ENCODE results near the gene CCDC194.
A peak's percentile ranks its signal among the peaks of the same experiment; 100 is the strongest.

CCDC194 gene

GRCh38 chr19:17393914-17394313, at the start of gene CCDC194:
CCDC194 (minus strand) TSS chr19:17394196; CDS start chr19:17394158, 38 bp downstream.
- no peak for DNase-seq (ENCODE audit: low spot score)

GRCh38 chr19:17441241-17442021, 47.4 kb upstream of the CCDC194 start:
- DNase-seq (ENCODE audit: low spot score), result peak; percentile 25

GRCh38 chr19:17436874-17437267, 42.9 kb upstream of the CCDC194 start:
- DNase-seq (ENCODE audit: low spot score), result no peak

- DNase-seq (ENCODE audit: low spot score), result no peak
Measured at GRCh38 chr19:17436094-17436873, 42.3 kb upstream of the CCDC194 start.

- no peak for DNase-seq (ENCODE audit: low spot score)
Measured at GRCh38 chr19:17435218-17435617, 41.2 kb upstream of the CCDC194 start.

- DNase-seq (ENCODE audit: low spot score), result no peak
Measured at GRCh38 chr19:17431417-17431816, 37.4 kb upstream of the CCDC194 start.

- DNase-seq (ENCODE audit: low spot score), result no peak
Measured at GRCh38 chr19:17429641-17430113, 35.7 kb upstream of the CCDC194 start.

- DNase-seq (ENCODE audit: low spot score), result no peak
Measured at GRCh38 chr19:17424743-17425365, 30.9 kb upstream of the CCDC194 start.

- no peak for DNase-seq (ENCODE audit: low spot score)
Measured at GRCh38 chr19:17423429-17424208, 29.6 kb upstream of the CCDC194 start.

- DNase-seq (ENCODE audit: low spot score), result no peak
Measured at GRCh38 chr19:17421942-17422341, 27.9 kb upstream of the CCDC194 start.

GRCh38 chr19:17420475-17420924, 26.5 kb upstream of the CCDC194 start:
- no peak for DNase-seq (ENCODE audit: low spot score)

GRCh38 chr19:17419621-17420474, 25.9 kb upstream of the CCDC194 start, which contains the start of gene MVB12A:
MVB12A (plus strand) TSS chr19:17420047; CDS start chr19:17420136, 89 bp downstream.
- peak; percentile 99 for DNase-seq (ENCODE audit: low spot score)

GRCh38 chr19:17419154-17419620, 25.2 kb upstream of the CCDC194 start:
- DNase-seq (ENCODE audit: low spot score), result peak; percentile 16

GRCh38 chr19:17418710-17419109, 24.7 kb upstream of the CCDC194 start:
- no peak for DNase-seq (ENCODE audit: low spot score)

GRCh38 chr19:17415121-17415520, 21.1 kb upstream of the CCDC194 start:
- no peak for DNase-seq (ENCODE audit: low spot score)

- DNase-seq (ENCODE audit: low spot score), result no peak
Measured at GRCh38 chr19:17414097-17414496, 20.1 kb upstream of the CCDC194 start.

- DNase-seq (ENCODE audit: low spot score), result no peak
Measured at GRCh38 chr19:17411801-17412200, 17.8 kb upstream of the CCDC194 start.

- no peak for DNase-seq (ENCODE audit: low spot score)
Measured at GRCh38 chr19:17409990-17410389, 16.0 kb upstream of the CCDC194 start.

- DNase-seq (ENCODE audit: low spot score), result no peak
Measured at GRCh38 chr19:17406887-17407196, 12.8 kb upstream of the CCDC194 start.

GRCh38 chr19:17406046-17406886, 12.3 kb upstream of the CCDC194 start:
- DNase-seq (ENCODE audit: low spot score), result no peak
